Neural cell (in vitro differentiated cells): Measurements from ENCODE around the gene KLF16. TPM values are rescaled to one million over a fixed set of nuclear protein-coding genes. Genes with fewer than 3 reads are reported as not detected.

Experiments used
- H2AFZ ChIP-seq: fragments of 200-600, 300-800 bp; sonication (generic), shearing (Covaris generic); 2 replicates; pipeline ENCODE4 v1.6.0; 2014; ENCODE audit warnings: low read depth, mild to moderate bottlenecking, antibody characterized with exemption, low read length, moderate library complexity
- H3F3A ChIP-seq: fragments of 200-600 bp; shearing (Covaris generic); 2 replicates; pipeline ENCODE4 v1.6.1; 2016; ENCODE audit warnings: mild to moderate bottlenecking, moderate library complexity, mixed read lengths, antibody characterized with exemption, low read length; ENCODE audit not compliant: insufficient read depth, poor library complexity, severe bottlenecking
- H3K27ac ChIP-seq: fragments of 200-600, 300-800 bp; sonication (generic), shearing (Covaris generic); 2 replicates; pipeline ENCODE4 v1.5.1; 2014; ENCODE audit warnings: mild to moderate bottlenecking, low read length, moderate library complexity
- H3K27me3 ChIP-seq: fragments of 300-800, 200-600 bp; sonication (generic), shearing (Covaris generic); 2 replicates; pipeline ENCODE4 v1.6.0; 2014; ENCODE audit warnings: mild to moderate bottlenecking, low read depth, low read length, moderate library complexity; ENCODE audit not compliant: insufficient read depth
- H3K36me3 ChIP-seq: fragments of 300-800, 200-600 bp; sonication (generic), shearing (Covaris generic); 2 replicates; pipeline ENCODE4 v1.5.1; 2014; ENCODE audit warnings: mild to moderate bottlenecking, antibody characterized with exemption, low read length, moderate library complexity; ENCODE audit not compliant: insufficient read depth
- H3K4me2 ChIP-seq: fragments of 300-800, 200-600 bp; sonication (generic), shearing (Covaris generic); 2 replicates; pipeline ENCODE4 v1.6.0; 2014; ENCODE audit warnings: mild to moderate bottlenecking, low read length
- H3K4me3 ChIP-seq: fragments of 300-800, 200-600 bp; sonication (generic), shearing (Covaris generic); 2 replicates; pipeline ENCODE4 v1.5.1; 2014; ENCODE audit warnings: mild to moderate bottlenecking, low read length, moderate library complexity
- H3K79me2 ChIP-seq: fragments of 200-600 bp; shearing (Covaris generic); replicated peaks from 2 replicates; pipeline ENCODE4 v1.6.0; 2014; ENCODE audit warnings: mild to moderate bottlenecking, low read length, moderate library complexity; ENCODE audit not compliant: insufficient read depth
- H3K9ac ChIP-seq: fragments of 300-800, 200-600 bp; sonication (generic), shearing (Covaris generic); 2 replicates; pipeline ENCODE4 v1.6.1; 2016; ENCODE audit warnings: mild to moderate bottlenecking, low read length, mixed read lengths
- H3K9me2 ChIP-seq: fragments of 200-600 bp; shearing (Covaris generic); 2 replicates; pipeline ENCODE4 v1.6.1; 2016; ENCODE audit warnings: mild to moderate bottlenecking, low read length, mixed read lengths; ENCODE audit not compliant: insufficient read depth
- H3K9me3 ChIP-seq: fragments of 200-600, 300-800 bp; sonication (generic), shearing (Covaris generic); 2 replicates; pipeline ENCODE4 v1.6.1; 2016; ENCODE audit warnings: mild to moderate bottlenecking, mixed run types, low read length, moderate library complexity, mixed read lengths
- H4K20me1 ChIP-seq: fragments of 200-600 bp; shearing (Covaris generic); 2 replicates; pipeline ENCODE4 v1.6.1; 2016; ENCODE audit warnings: mild to moderate bottlenecking, mixed run types; ENCODE audit not compliant: insufficient read depth
- EP300 ChIP-seq: fragments of 450-650 bp; conservative IDR thresholded peaks from 2 replicates; pipeline ENCODE4 v1.6.1; 2014; ENCODE audit warnings: antibody characterized with exemption, mild to moderate bottlenecking, moderate library complexity; ENCODE audit not compliant: poor library complexity, severe bottlenecking
- EZH2 ChIP-seq: fragments of 200-600, 300-800 bp; shearing (Covaris generic), sonication (generic); IDR thresholded peaks from 2 replicates; pipeline ENCODE4 v1.6.1; 2014; ENCODE audit warnings: antibody characterized with exemption, low read length, borderline replicate concordance, mild to moderate bottlenecking; ENCODE audit not compliant: insufficient read depth, poor library complexity, severe bottlenecking
- MXI1 ChIP-seq: fragments of 450-650 bp; conservative IDR thresholded peaks from 2 replicates; pipeline ENCODE4 v1.6.1; 2014; ENCODE audit warnings: antibody characterized with exemption, mild to moderate bottlenecking; ENCODE audit not compliant: poor library complexity, severe bottlenecking
- POLR2AphosphoS5 ChIP-seq: IDR thresholded peaks from 2 replicates; pipeline ENCODE4 v1.6.1; 2012
- RAD21 ChIP-seq: fragments of 450-650 bp; conservative IDR thresholded peaks from 2 replicates; pipeline ENCODE4 v1.6.1; 2014; ENCODE audit warnings: antibody characterized with exemption, mild to moderate bottlenecking, moderate library complexity
- SMC3 ChIP-seq: fragments of 450-650 bp; conservative IDR thresholded peaks from 2 replicates; pipeline ENCODE4 v1.6.1; 2014; ENCODE audit warnings: antibody characterized with exemption, mild to moderate bottlenecking, moderate library complexity; ENCODE audit not compliant: poor library complexity
- TAF1 ChIP-seq: IDR thresholded peaks from 2 replicates; pipeline ENCODE4 v1.6.1; 2012; ENCODE audit warnings: low read depth
- polyA plus RNA-seq: library from polyadenylated mRNA; depleted of rRNA; stranded (reverse); fragments of >200 nt; gene quantifications from 2 replicates; pipeline ENCODE4 v1.2.3, GENCODE V29; 2014
- TF ChIP-seq, protein P1 (sequence below): fragments of 450-650 bp; IDR thresholded peaks from 2 replicates; pipeline ENCODE4 v1.5.1; 2014; ENCODE audit warnings: antibody characterized with exemption, mild to moderate bottlenecking, moderate library complexity; ENCODE audit not compliant: poor library complexity, severe bottlenecking
- TF ChIP-seq, protein P2 (sequence below): IDR thresholded peaks from 2 replicates; pipeline ENCODE4 v1.6.1; 2012; ENCODE audit warnings: borderline replicate concordance

KLF16 gene
- polyA plus RNA-seq, 1 donor from 2014 or later = 3.5 TPM

DNA sequence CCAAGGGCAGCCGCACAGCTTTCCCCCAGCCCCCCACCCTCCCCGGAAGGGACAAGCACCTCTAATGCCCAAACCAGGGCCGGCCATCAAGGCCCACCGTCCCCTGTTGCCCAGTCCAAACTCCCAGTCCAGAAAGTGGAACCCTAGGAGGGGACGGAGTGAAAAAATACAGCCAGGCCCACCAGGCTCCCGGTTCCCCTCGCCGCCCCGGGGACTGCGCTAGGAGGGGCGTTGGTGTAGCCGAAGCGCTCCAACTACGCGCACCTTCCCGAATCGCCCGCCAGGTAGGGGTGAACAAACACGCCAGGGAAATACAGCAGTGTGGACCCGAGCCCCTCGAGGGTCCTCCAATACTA is 1.3 kb downstream of the KLF16 start:
- Histone ChIP-seq H3K79me2 (no peaks in the 10 kb centered on the region), H3K4me2 (peak overlapping the region; percentile 30), H3F3A (no peaks in the 10 kb centered on the region), H3K9me2 (no peaks in the 10 kb centered on the region), H3K4me3 (peak overlapping the region; percentile 66), H3K27me3 (peaks cover 26% of the 10 kb centered on the region), H3K36me3 (no peaks in the 10 kb centered on the region), H3K9ac (peak overlapping the region; percentile 50), H4K20me1 (no peaks in the 10 kb centered on the region), H3K9me3 (no peaks in the 10 kb centered on the region), H2AFZ (no peak overlapping the region), H3K27ac (no peak overlapping the region)
- no peak for TF ChIP-seq EP300
- TF ChIP-seq EZH2 = no peak

DNA sequence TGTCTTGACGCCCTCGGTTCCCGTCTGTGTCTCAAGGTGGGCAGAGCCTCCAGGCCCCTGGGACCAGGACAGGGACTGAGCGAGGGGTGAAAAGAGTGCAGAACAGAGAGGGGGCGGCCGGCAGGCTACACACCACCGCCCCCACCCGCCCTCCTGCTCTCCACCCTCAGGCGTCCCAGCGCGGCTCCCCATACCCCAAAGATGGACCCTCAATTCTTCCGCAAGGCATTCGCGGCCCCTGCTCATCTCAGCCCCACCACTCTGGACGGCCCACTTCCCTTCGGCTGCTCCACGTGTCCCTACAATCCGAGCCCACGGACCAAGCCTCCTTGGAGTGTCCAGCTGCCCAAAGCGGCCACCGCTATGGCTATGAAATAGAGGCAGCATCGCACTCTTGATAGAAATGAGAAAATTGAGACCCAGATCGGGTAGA is 1.8 kb downstream of the KLF16 start:
- Histone ChIP-seq H3K9me2 (no peaks in the 10 kb centered on the region), H3K4me2 (peak overlapping the region; percentile 30), H3K27me3 (peaks cover 26% of the 10 kb centered on the region), H4K20me1 (no peaks in the 10 kb centered on the region), H3F3A (no peaks in the 10 kb centered on the region), H3K4me3 (peak overlapping the region; percentile 66), H3K9me3 (no peaks in the 10 kb centered on the region), H3K9ac (peak overlapping the region; percentile 9), H2AFZ (no peak overlapping the region), H3K36me3 (no peaks in the 10 kb centered on the region), H3K27ac (no peak overlapping the region), H3K79me2 (no peaks in the 10 kb centered on the region)
- TF ChIP-seq RAD21 = no peak
- TF ChIP-seq, protein P1, sequence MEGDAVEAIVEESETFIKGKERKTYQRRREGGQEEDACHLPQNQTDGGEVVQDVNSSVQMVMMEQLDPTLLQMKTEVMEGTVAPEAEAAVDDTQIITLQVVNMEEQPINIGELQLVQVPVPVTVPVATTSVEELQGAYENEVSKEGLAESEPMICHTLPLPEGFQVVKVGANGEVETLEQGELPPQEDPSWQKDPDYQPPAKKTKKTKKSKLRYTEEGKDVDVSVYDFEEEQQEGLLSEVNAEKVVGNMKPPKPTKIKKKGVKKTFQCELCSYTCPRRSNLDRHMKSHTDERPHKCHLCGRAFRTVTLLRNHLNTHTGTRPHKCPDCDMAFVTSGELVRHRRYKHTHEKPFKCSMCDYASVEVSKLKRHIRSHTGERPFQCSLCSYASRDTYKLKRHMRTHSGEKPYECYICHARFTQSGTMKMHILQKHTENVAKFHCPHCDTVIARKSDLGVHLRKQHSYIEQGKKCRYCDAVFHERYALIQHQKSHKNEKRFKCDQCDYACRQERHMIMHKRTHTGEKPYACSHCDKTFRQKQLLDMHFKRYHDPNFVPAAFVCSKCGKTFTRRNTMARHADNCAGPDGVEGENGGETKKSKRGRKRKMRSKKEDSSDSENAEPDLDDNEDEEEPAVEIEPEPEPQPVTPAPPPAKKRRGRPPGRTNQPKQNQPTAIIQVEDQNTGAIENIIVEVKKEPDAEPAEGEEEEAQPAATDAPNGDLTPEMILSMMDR = no peak
- TF ChIP-seq EP300 = no peak
- TF ChIP-seq MXI1 = no peak
- TF ChIP-seq EZH2 = no peak
- TF ChIP-seq POLR2AphosphoS5 = no peak
- TF ChIP-seq TAF1 = no peak
- TF ChIP-seq SMC3 = no peak
- TF ChIP-seq, protein P2, sequence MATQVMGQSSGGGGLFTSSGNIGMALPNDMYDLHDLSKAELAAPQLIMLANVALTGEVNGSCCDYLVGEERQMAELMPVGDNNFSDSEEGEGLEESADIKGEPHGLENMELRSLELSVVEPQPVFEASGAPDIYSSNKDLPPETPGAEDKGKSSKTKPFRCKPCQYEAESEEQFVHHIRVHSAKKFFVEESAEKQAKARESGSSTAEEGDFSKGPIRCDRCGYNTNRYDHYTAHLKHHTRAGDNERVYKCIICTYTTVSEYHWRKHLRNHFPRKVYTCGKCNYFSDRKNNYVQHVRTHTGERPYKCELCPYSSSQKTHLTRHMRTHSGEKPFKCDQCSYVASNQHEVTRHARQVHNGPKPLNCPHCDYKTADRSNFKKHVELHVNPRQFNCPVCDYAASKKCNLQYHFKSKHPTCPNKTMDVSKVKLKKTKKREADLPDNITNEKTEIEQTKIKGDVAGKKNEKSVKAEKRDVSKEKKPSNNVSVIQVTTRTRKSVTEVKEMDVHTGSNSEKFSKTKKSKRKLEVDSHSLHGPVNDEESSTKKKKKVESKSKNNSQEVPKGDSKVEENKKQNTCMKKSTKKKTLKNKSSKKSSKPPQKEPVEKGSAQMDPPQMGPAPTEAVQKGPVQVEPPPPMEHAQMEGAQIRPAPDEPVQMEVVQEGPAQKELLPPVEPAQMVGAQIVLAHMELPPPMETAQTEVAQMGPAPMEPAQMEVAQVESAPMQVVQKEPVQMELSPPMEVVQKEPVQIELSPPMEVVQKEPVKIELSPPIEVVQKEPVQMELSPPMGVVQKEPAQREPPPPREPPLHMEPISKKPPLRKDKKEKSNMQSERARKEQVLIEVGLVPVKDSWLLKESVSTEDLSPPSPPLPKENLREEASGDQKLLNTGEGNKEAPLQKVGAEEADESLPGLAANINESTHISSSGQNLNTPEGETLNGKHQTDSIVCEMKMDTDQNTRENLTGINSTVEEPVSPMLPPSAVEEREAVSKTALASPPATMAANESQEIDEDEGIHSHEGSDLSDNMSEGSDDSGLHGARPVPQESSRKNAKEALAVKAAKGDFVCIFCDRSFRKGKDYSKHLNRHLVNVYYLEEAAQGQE = no peak
